Thoracic aorta endothelial cell (primary cell): ENCODE measurements around the gene FECH. TPM values are rescaled to one million over a fixed set of nuclear protein-coding genes. Genes with fewer than 3 reads are reported as not detected.

Experiments
- total RNA-seq: library from RNA; depleted of rRNA; stranded (reverse); fragments of >200 nt; gene quantifications from 2 replicates; pipeline ENCODE4 v1.2.3, GENCODE V29; 2012

The FECH gene, protein sequence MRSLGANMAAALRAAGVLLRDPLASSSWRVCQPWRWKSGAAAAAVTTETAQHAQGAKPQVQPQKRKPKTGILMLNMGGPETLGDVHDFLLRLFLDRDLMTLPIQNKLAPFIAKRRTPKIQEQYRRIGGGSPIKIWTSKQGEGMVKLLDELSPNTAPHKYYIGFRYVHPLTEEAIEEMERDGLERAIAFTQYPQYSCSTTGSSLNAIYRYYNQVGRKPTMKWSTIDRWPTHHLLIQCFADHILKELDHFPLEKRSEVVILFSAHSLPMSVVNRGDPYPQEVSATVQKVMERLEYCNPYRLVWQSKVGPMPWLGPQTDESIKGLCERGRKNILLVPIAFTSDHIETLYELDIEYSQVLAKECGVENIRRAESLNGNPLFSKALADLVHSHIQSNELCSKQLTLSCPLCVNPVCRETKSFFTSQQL
- total RNA-seq: 23.1 and 38.0 TPM in 2 replicates

DNA sequence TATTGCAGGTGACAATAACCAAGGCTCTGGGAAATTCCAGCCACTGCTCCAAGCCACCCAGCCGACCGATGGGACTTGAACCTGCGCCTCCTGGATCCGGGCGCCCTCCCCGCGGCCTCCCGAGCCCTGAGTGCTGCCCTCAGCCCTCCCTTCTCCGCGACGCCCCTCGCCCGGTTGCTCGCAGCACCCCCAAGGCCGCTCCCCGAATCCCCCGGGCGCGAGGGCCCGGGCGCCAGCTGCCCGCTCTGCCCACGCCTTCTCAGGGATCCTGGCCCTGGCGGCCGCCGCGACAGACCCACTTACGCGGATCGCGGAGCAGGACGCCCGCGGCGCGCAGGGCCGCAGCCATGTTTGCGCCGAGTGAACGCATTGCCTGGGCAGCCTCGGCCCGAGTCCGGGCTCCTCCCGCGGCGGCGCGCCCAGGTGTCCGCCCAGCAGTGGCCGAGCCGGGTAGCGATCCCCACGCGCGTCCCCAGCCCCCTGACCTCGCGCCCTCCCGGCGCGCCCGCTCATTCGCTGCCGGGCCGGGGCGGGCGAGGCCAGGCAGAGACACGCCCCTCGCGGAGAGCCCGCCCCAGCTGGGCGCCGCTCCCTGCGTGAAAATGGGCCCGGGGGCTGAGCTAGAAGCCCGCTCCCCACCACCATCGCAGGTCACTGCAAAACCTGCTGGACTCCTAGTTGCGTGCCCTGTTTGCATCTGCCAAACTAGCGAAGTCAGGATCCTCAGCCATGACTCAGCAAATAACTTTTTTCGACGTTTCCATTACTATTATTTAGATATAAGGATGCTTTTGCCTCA lies at the start of gene FECH:
Gene FECH, minus strand, starts transcription at position 452 of the 799 bp plus-strand sequence. Its CDS starts 82 bp downstream, at position 370.

Other genes starting within 250 kb of the FECH start
- not detected in 2 replicates for gene ST8SIA3, start 234.1 kb downstream of the FECH start, total RNA-seq
- gene ONECUT2, start 151.3 kb downstream of the FECH start, total RNA-seq: under 0.01 TPM in 2 replicates
- gene NARS1, start 35.1 kb upstream of the FECH start, total RNA-seq: 175 and 198 TPM in 2 replicates
- gene ATP8B1, start 216.6 kb upstream of the FECH start, total RNA-seq: 85.6 and 95.1 TPM in 2 replicates